ENCODE results near the gene TFEB. TPM values are rescaled to one million over a fixed set of nuclear protein-coding genes. Genes with fewer than 3 reads are reported as not detected.

The TFEB gene
- total RNA-seq, 1 donor from 2014 or later = 6.2 TPM

DNA sequence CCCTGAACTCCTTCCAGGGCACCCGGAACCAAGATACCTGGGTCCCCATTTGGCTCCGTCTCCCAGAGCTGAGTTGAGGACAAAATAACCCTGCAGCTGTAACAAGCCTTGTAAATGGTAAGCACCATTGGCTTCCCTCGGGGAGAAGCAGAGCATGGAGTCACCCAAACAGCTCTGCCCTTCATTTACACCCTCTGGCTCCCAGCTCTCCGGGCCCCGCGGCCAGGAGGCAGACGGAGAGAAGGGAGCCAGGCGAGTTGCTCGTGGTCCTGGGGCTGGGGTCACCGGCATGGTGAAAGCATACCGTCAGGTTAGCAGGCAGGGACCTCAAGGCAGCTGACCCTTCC is 2.1 kb downstream of the TFEB start:
- H3K27me3 Mint-ChIP-seq = peaks cover 23% of the 10 kb centered on the region
- H3K4me1 Mint-ChIP-seq (ENCODE audit: unreplicated experiment) = no peaks in the 10 kb centered on the region
- H3K27ac Mint-ChIP-seq = no peak overlapping the region
- H3K9me3 Mint-ChIP-seq = no peaks in the 10 kb centered on the region
- peak overlapping the region; percentile 89 for H3K4me3 Mint-ChIP-seq
- H3K36me3 Mint-ChIP-seq = no peaks in the 10 kb centered on the region
- TF ChIP-seq, protein P1, sequence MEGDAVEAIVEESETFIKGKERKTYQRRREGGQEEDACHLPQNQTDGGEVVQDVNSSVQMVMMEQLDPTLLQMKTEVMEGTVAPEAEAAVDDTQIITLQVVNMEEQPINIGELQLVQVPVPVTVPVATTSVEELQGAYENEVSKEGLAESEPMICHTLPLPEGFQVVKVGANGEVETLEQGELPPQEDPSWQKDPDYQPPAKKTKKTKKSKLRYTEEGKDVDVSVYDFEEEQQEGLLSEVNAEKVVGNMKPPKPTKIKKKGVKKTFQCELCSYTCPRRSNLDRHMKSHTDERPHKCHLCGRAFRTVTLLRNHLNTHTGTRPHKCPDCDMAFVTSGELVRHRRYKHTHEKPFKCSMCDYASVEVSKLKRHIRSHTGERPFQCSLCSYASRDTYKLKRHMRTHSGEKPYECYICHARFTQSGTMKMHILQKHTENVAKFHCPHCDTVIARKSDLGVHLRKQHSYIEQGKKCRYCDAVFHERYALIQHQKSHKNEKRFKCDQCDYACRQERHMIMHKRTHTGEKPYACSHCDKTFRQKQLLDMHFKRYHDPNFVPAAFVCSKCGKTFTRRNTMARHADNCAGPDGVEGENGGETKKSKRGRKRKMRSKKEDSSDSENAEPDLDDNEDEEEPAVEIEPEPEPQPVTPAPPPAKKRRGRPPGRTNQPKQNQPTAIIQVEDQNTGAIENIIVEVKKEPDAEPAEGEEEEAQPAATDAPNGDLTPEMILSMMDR (conservative IDR thresholded peaks at IDR 0.05) = no peak
- no peak for DNase-seq (ENCODE audit: extremely low spot score, unreplicated experiment)

DNA sequence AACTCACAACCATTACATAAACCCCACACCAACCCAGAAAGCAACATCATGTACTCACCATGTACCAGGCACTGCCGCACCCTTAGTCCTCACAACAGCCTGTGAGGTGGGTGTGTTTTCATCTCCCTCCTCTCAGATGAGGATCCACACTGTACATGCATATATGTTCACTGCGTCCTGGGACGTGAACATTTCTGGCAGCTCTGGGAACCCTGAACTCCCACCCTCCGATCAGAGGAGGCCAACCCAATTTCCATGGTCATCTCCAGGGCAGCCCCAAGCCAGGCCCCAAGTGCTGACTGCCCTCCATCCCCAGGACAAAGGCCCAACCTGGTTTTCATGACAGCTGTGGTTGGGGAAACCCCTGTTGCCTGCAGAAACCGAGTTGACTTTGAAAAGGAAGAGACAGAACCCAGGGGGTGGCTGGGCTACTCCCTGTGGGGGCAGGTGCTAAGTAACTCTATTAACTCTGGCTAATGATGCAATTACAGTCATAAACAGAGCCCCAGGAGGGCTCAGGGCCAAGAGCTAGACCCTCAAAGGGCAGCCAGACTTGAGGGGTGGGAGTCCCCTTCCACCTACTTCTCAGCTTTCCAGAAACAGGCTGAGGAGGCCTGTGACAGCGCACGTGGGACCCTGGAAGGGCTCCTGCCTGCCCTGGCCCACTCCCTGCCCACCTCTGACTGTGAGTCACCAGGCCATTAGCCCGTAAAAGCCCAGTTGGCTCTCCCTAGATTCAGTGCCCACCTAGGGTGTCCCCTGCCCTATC is 2.6 kb downstream of the TFEB start:
- DNase-seq (ENCODE audit: extremely low spot score, unreplicated experiment) = no peak
- H3K27ac Mint-ChIP-seq = no peak overlapping the region
- no peaks in the 10 kb centered on the region for H3K36me3 Mint-ChIP-seq
- no peaks in the 10 kb centered on the region for H3K4me1 Mint-ChIP-seq (ENCODE audit: unreplicated experiment)
- peaks cover 23% of the 10 kb centered on the region for H3K27me3 Mint-ChIP-seq
- no peaks in the 10 kb centered on the region for H3K9me3 Mint-ChIP-seq
- peak overlapping the region; percentile 58 for H3K4me3 Mint-ChIP-seq
- TF ChIP-seq, protein P1 (conservative IDR thresholded peaks at IDR 0.05) = no peak

DNA sequence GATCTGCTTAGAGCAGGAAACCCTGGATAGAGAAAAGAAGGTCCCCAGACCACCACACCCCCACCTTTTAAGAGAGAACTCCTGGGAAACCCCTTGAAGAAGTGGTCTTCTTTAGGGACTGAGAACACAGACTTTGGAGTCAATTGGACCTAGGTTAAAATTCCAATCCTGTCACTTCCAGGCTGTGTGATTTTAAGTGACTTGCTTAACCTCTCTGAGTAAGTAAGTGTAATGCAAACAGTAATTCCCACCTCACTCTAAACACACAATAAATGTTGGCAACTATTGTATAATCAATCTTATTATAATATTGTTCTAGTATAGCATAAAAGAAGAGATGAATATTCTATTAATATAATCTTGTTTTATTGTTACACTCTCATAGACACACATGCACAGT is 3.3 kb downstream of the TFEB start:
- Mint-ChIP-seq H3K4me3 (peak overlapping the region; percentile 58), H3K9me3 (no peaks in the 10 kb centered on the region), H3K4me1 (ENCODE audit: unreplicated experiment) (no peaks in the 10 kb centered on the region), H3K27me3 (peaks cover 23% of the 10 kb centered on the region), H3K27ac (no peak overlapping the region), H3K36me3 (no peaks in the 10 kb centered on the region)
- DNase-seq (ENCODE audit: extremely low spot score, unreplicated experiment) = no peak
- TF ChIP-seq, protein P1 (conservative IDR thresholded peaks at IDR 0.05) = no peak

DNA sequence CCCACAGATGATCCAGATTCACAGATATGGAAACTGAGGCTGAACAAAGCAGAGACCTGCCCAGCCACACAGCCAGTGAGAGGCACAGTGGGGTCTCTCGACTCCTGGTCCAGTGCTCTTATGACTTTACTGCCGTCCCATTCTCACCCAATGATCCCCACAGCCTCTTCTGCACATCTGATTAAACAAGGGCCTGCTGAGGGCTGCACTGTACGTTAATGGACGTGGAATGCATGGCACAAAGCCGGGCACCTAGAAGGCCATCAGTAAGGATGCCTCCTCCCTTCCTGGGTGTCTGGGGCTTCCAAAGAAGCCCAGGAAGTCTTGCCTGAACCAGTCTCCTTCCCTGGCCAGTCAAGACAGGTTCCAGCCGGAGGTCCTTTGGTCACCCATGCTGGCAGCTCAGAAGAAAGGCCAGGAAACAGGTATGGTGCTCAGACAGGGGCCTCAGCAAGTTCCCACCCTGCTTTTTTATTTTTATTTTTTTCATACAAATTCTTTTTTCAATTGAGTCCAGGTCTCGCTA is 3.8 kb downstream of the TFEB start:
- Mint-ChIP-seq H3K9me3 (no peaks in the 10 kb centered on the region), H3K4me3 (no peak overlapping the region), H3K4me1 (ENCODE audit: unreplicated experiment) (no peaks in the 10 kb centered on the region), H3K36me3 (no peaks in the 10 kb centered on the region), H3K27ac (no peak overlapping the region), H3K27me3 (peaks cover 23% of the 10 kb centered on the region)
- TF ChIP-seq, protein P1 (conservative IDR thresholded peaks at IDR 0.05) = no peak
- DNase-seq (ENCODE audit: extremely low spot score, unreplicated experiment) = no peak

DNA sequence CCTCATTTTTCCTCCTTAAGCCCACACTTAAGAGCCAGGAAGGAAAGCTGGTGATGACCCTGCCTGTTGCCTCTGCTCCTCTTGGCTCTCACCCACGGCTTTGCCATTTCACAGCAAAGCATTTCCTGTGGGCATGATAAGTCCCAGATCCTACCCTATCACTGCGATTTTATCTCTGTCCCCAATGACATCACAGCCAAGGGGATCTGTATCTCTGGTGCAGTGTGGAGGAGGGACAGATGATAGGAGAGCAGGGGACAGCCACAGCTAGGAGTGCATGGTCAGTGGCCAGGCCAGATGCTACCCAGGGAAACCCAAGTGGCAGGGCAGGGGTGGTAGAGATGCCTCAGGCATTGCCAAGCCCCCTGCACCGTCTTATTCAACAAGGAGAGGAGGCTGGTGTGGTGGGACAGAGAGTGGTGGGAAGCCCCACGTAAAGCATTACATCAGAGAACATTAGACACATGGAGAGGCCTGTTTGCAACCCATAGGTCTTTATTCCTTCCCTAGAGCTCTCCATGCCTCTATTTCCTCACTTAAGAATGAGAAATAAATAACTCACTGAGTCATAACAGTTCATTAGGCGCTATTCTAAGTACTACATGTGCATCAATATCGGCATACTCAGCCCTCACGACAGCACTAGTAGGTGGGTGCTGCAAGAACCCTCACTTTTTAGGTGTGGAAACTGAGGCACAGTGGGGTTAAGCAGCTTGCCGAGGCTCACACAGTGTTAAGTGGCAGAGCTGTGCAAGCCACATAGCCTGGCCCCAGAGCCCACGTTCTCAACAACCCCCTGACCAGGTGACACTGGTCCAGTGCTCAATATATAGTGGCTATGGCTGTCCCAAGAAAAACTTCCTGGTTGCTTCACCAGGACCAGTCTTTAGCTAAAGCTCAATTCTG is 4.6 kb downstream of the TFEB start:
- no peaks in the 10 kb centered on the region for H3K36me3 Mint-ChIP-seq
- H3K4me1 Mint-ChIP-seq (ENCODE audit: unreplicated experiment) = no peaks in the 10 kb centered on the region
- H3K9me3 Mint-ChIP-seq = no peaks in the 10 kb centered on the region
- H3K27me3 Mint-ChIP-seq = peaks cover 23% of the 10 kb centered on the region
- DNase-seq (ENCODE audit: extremely low spot score, unreplicated experiment) = no peak
- H3K27ac Mint-ChIP-seq = no peak overlapping the region
- peak overlapping the region; percentile 6 for H3K4me3 Mint-ChIP-seq
- TF ChIP-seq, protein P1 (conservative IDR thresholded peaks at IDR 0.05) = no peak

All from type B pancreatic cell (in vitro differentiated cells).